ENCODE measurements around the gene PRSS22. TPM values are rescaled to one million over a fixed set of nuclear protein-coding genes. Genes with fewer than 3 reads are reported as not detected.

The PRSS22 gene
- total RNA-seq, 4 donors from 2014 or later = not detected

DNA sequence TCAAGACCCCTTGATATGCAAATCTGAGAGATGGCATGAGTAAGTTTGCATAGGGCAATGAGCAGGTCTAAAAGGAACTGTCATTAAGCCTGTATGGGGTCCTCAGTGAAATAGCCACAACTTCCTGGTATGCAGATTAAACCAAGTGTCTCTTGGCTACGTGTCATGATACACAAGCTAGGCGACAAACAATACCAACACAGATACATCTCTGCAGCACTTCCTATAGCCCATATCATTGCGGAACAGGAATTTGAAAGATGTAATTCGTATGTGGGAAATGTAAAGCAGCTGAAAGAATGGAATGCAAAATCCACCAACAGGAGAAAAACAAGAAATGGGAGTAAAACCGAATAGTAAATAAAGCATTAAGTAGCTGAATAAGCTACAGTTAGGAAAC is 12.9 kb downstream of the PRSS22 start:
- Histone ChIP-seq H3K4me1 (no peaks in the 10 kb centered on the region), H3K27me3 (peaks cover 8 to 14% (median 13%) of the 10 kb centered on the region in 3 donors), H3K9me3 (no peaks in the 10 kb centered on the region), H3K36me3 (no peaks in the 10 kb centered on the region), H3K27ac (no peak overlapping the region), H3K4me3 (no peak overlapping the region)
- TF ChIP-seq POLR2A (IDR thresholded peaks at IDR 0.05) = no peak
- no peak for TF ChIP-seq CTCF (IDR thresholded peaks at IDR 0.05 in 4 of 5, conservative IDR thresholded peaks at IDR 0.05 in 1 of 5)
- intact Hi-C loops (cut with DNase I; ENCODE audit: low total_unique reads) = no loop called here
- DNase-seq (no peak), ATAC-seq (no peak)
- in situ Hi-C loops (cut with MboI; ENCODE audit: low sequenced_read_pairs in 4 of 4) = no loop called here

- intact Hi-C loops (cut with DNase I; ENCODE audit: low total_unique reads) = no loop called here
- in situ Hi-C loops (cut with MboI; ENCODE audit: low sequenced_read_pairs in 4 of 4) = no loop called here
- H3K27me3 ChIP-seq = peaks cover 0 to 16% (median 5%) of the 10 kb centered on the region in 3 donors
Observed at GRCh38 chr16:2843526-2843925, 14.4 kb downstream of the PRSS22 start.

DNA sequence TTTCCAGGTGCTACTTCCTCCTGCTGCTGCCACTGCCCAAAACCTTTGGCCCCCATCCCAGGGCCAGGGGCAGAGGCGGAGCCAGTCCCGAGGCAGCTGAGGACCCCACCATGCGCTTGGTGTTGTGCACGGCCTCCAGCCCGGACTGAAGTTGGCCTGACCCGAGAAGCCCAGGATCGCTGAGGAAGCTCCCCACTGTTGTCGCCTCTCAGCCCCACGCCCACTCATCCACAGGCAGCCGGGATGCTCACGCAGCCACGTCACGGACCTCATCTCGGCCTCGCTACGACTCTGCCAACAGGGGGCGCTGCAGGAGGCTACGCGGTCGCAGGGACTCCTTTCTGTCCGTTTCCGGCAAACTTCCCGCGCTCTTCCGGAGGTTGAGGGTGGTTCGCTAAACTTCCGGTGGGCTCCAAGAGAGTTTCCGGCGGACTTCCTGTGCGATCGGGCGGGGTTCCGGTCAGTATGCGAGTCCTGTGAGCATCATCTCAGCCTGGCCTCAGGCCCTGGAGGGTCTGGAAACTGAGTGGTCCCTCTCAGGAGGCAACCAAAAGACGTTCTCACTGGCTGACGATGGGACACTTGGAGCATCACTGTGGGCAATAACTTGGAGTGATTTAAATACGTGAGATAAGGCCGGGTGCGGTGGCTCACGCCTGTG is 15.5 kb downstream of the PRSS22 start:
- Histone ChIP-seq H3K27me3 (peaks cover 0 to 25% (median 0%) of the 10 kb centered on the region in 3 donors), H3K27ac (no peak overlapping the region), H3K4me1 (no peaks in the 10 kb centered on the region), H3K4me3 (peak overlapping the region in 3 of 4 donors; percentile 25 to 37 (median 35)), H3K9me3 (no peaks in the 10 kb centered on the region), H3K36me3 (no peaks in the 10 kb centered on the region)
- DNase-seq = no peak
- intact Hi-C loops (cut with DNase I; ENCODE audit: low total_unique reads) = no loop called here
- in situ Hi-C loops (cut with MboI; ENCODE audit: low sequenced_read_pairs in 4 of 4) = no loop called here
- no peak for ATAC-seq
- TF ChIP-seq CTCF (IDR thresholded peaks at IDR 0.05 in 4 of 5, conservative IDR thresholded peaks at IDR 0.05 in 1 of 5) = peak in 4 of 5 experiments; percentile 37 to 54 (median 44)
- TF ChIP-seq POLR2A (IDR thresholded peaks at IDR 0.05) = no peak

More at GRCh38 chr16:2843526-2843925, 14.4 kb downstream of the PRSS22 start:
- Histone ChIP-seq H3K9me3 (no peaks in the 10 kb centered on the region), H3K36me3 (no peaks in the 10 kb centered on the region), H3K27ac (no peak overlapping the region), H3K4me3 (no peak overlapping the region), H3K4me1 (no peaks in the 10 kb centered on the region)
- no peak for TF ChIP-seq POLR2A (IDR thresholded peaks at IDR 0.05)
- TF ChIP-seq CTCF (IDR thresholded peaks at IDR 0.05 in 4 of 5, conservative IDR thresholded peaks at IDR 0.05 in 1 of 5) = no peak
- ATAC-seq = no peak
- no peak for DNase-seq

GRCh38 chr16:2841606-2842339 is 16.2 kb downstream of the PRSS22 start:
- H3K27ac ChIP-seq = no peak overlapping the region
- H3K4me3 ChIP-seq = peak overlapping the region in 3 of 4 donors; percentile 25 to 37 (median 35)
- ATAC-seq = no peak
- peaks cover 0 to 31% (median 0%) of the 10 kb centered on the region in 3 donors for H3K27me3 ChIP-seq
- H3K36me3 ChIP-seq = no peaks in the 10 kb centered on the region
- no peak for DNase-seq
- in situ Hi-C loops (cut with MboI; ENCODE audit: low sequenced_read_pairs in 4 of 4) = no loop called here
- no peaks in the 10 kb centered on the region for H3K4me1 ChIP-seq
- intact Hi-C loops (cut with DNase I; ENCODE audit: low total_unique reads) = no loop called here
- H3K9me3 ChIP-seq = no peaks in the 10 kb centered on the region
- TF ChIP-seq CTCF (IDR thresholded peaks at IDR 0.05 in 4 of 5, conservative IDR thresholded peaks at IDR 0.05 in 1 of 5) (no peak), POLR2A (IDR thresholded peaks at IDR 0.05) (no peak)
